Ascending aorta (tissue), 2 donors: ENCODE results near the gene ZNF865. TPM values are rescaled to one million over a fixed set of nuclear protein-coding genes. Genes with fewer than 3 reads are reported as not detected.
A peak's percentile ranks its signal among the peaks of the same experiment; 100 is the strongest.

Source experiments
- DNase-seq, 2 donors: peaks; one replicate each; pipeline ENCODE4 v3.0.0-alpha.2; 2019; ENCODE audit warnings: low spot score in 2 of 2
- H3K27ac ChIP-seq, 2 donors: fragments of 200-600 bp; sonication (generic); one replicate each; pipeline ENCODE4 v1.5.1; 2016 to 2017; ENCODE audit warnings: mild to moderate bottlenecking in 1 of 2
- H3K27me3 ChIP-seq: fragments of 200-600 bp; sonication (generic); one replicate; pipeline ENCODE4 v1.5.1; 2017
- H3K36me3 ChIP-seq, 2 donors: fragments of 200-600 bp; sonication (generic); one replicate each; pipeline ENCODE4 v1.5.1; 2016
- H3K4me1 ChIP-seq, 2 donors: fragments of 200-600 bp; sonication (generic); one replicate each; pipeline ENCODE4 v1.5.1; 2016 to 2017; ENCODE audit warnings: mild to moderate bottlenecking in 1 of 2
- H3K4me3 ChIP-seq, 2 donors: fragments of 200-600 bp; sonication (generic); one replicate each; pipeline ENCODE4 v1.5.1; 2016 to 2017; ENCODE audit warnings: mild to moderate bottlenecking in 1 of 2
- H3K9me3 ChIP-seq, 2 donors: fragments of 200-600 bp; sonication (generic); one replicate each; pipeline ENCODE4 v1.5.1; 2016
- CTCF ChIP-seq, 3 experiments: fragments of 200-600 bp in 2 of 3; fragments of 450-650 bp in 1 of 3; sonication (generic) in 2 of 3; IDR thresholded peaks; one replicate each; pipeline ENCODE4 v1.5.1; 2016 to 2019; ENCODE audit warnings: antibody characterized with exemption in 3 of 3, mild to moderate bottlenecking in 1 of 3, moderate library complexity in 1 of 3
- intact Hi-C: fragments of 100-400 bp; cut with DNase I; formaldehyde crosslinking; loops from one replicate; pipeline ENCODE4 v1.15.1; 2023
- total RNA-seq: library from RNA; depleted of rRNA; stranded (reverse); fragments of >200 nt; gene quantifications from one replicate; pipeline ENCODE4 v1.1.0, GENCODE V29; 2016

The ZNF865 gene
- total RNA-seq, 1 donor from 2014 or later, result 22.0 TPM

- H3K27me3 ChIP-seq, result no peaks in the 10 kb centered on the region
- H3K36me3 ChIP-seq, result peaks cover 8 to 26% of the 10 kb centered on the region in 2 donors
- intact Hi-C loops, result no loop called here
- no peak overlapping the region for H3K27ac ChIP-seq
- no peak for DNase-seq
- no peaks in the 10 kb centered on the region for H3K9me3 ChIP-seq
- H3K4me3 ChIP-seq, result no peak overlapping the region
- no peak for TF ChIP-seq CTCF (IDR thresholded peaks at IDR 0.05)
- no peaks in the 10 kb centered on the region for H3K4me1 ChIP-seq
Observed at GRCh38 chr19:55597501-55597921, 7.9 kb upstream of the ZNF865 start.

GRCh38 chr19:55598034-55598433 is 7.4 kb upstream of the ZNF865 start:
- H3K27ac ChIP-seq, result peak overlapping the region in 1 of 2 donors; percentile 100
- no peaks in the 10 kb centered on the region for H3K27me3 ChIP-seq
- H3K9me3 ChIP-seq, result no peaks in the 10 kb centered on the region
- DNase-seq, result no peak
- intact Hi-C loops, result loop anchor here (2.0 kb wide), 4 partner anchors 17 to 481 kb away; partner anchors contain the start of genes PPP1R12C and ZNF579
- no peaks in the 10 kb centered on the region for H3K4me1 ChIP-seq
- no peak for TF ChIP-seq CTCF (IDR thresholded peaks at IDR 0.05)
- H3K4me3 ChIP-seq, result no peak overlapping the region
- peaks cover 8 to 25% of the 10 kb centered on the region in 2 donors for H3K36me3 ChIP-seq

- no peaks in the 10 kb centered on the region for H3K9me3 ChIP-seq
- peak overlapping the region; percentile 82 to 89 for H3K4me3 ChIP-seq
- peak; percentile 77 to 97 for DNase-seq
- H3K36me3 ChIP-seq, result peaks cover 8 to 25% of the 10 kb centered on the region in 2 donors
- no peak for TF ChIP-seq CTCF (IDR thresholded peaks at IDR 0.05)
- no peaks in the 10 kb centered on the region for H3K4me1 ChIP-seq
- H3K27ac ChIP-seq, result peak overlapping the region; percentile 99 to 100
- intact Hi-C loops, result loop anchor here (1.0 to 2.0 kb wide), 9 partner anchors 18 to 482 kb away; partner anchors contain the start of genes ISOC2, KMT5C, PPP1R12C and ZNF579
- H3K27me3 ChIP-seq, result no peaks in the 10 kb centered on the region
Observed at GRCh38 chr19:55598719-55599467, 6.6 kb upstream of the ZNF865 start.

- no peak for TF ChIP-seq CTCF (IDR thresholded peaks at IDR 0.05)
- H3K4me1 ChIP-seq, result peaks cover 2 to 3% of the 10 kb centered on the region in 2 donors
- intact Hi-C loops, result loop anchor here (1.0 to 2.0 kb wide), 9 partner anchors 19 to 483 kb away; partner anchors contain the start of genes ISOC2, KMT5C, PPP1R12C and ZNF579
Observed at GRCh38 chr19:55599468-55599841, 6.0 kb upstream of the ZNF865 start, which contains the start of gene FIZ1. FIZ1 (minus strand) TSS chr19:55599517; CDS start chr19:55597865, 1,652 bp downstream.

GRCh38 chr19:55599842-55600661 is 5.4 kb upstream of the ZNF865 start, which contains the start of gene ZNF524:
ZNF524 (plus strand) TSS chr19:55600288; CDS start chr19:55602113, 1,825 bp downstream.
- DNase-seq, result peak; percentile 62 to 92
- no peaks in the 10 kb centered on the region for H3K9me3 ChIP-seq
- H3K4me3 ChIP-seq, result peak within 1 kb of the TSS; percentile 82 to 89
- H3K36me3 ChIP-seq, result peaks cover 8 to 20% of the 10 kb centered on the region in 2 donors
- no peak for TF ChIP-seq CTCF (IDR thresholded peaks at IDR 0.05)
- intact Hi-C loops, result loop anchor here (1.0 to 10.0 kb wide), 10 partner anchors 19 to 483 kb away; partner anchors contain the start of genes BRSK1, HSPBP1, ISOC2 and KMT5C
- H3K27ac ChIP-seq, result peak within 1 kb of the TSS; percentile 99 to 100
- H3K27me3 ChIP-seq, result no peaks in the 10 kb centered on the region
- H3K4me1 ChIP-seq, result peaks cover 3 to 6% of the 10 kb centered on the region in 2 donors

More at GRCh38 chr19:55599468-55599841, 6.0 kb upstream of the ZNF865 start, which contains the start of gene FIZ1:
- no peaks in the 10 kb centered on the region for H3K9me3 ChIP-seq
- DNase-seq, result peak; percentile 97 to 99
- peaks cover 8 to 25% of the 10 kb centered on the region in 2 donors for H3K36me3 ChIP-seq
- H3K4me3 ChIP-seq, result peak within 1 kb of the TSS; percentile 82 to 89
- peak within 1 kb of the TSS; percentile 99 to 100 for H3K27ac ChIP-seq
- H3K27me3 ChIP-seq, result no peaks in the 10 kb centered on the region
